CD4-positive, alpha-beta T cell treated with Interleukin-4 for 4 hours (primary cell): Measurements from ENCODE around the gene SGMS1.
"Not testable (repeated sequence)": the region's sequence is repeated elsewhere in the genome, so short reads cannot be mapped to it uniquely, and the experiment has no call there.

Source experiments
- DNase-seq: peaks from one replicate; pipeline ENCODE4 v3.0.0-alpha.2; 2020

SGMS1 gene

DNA sequence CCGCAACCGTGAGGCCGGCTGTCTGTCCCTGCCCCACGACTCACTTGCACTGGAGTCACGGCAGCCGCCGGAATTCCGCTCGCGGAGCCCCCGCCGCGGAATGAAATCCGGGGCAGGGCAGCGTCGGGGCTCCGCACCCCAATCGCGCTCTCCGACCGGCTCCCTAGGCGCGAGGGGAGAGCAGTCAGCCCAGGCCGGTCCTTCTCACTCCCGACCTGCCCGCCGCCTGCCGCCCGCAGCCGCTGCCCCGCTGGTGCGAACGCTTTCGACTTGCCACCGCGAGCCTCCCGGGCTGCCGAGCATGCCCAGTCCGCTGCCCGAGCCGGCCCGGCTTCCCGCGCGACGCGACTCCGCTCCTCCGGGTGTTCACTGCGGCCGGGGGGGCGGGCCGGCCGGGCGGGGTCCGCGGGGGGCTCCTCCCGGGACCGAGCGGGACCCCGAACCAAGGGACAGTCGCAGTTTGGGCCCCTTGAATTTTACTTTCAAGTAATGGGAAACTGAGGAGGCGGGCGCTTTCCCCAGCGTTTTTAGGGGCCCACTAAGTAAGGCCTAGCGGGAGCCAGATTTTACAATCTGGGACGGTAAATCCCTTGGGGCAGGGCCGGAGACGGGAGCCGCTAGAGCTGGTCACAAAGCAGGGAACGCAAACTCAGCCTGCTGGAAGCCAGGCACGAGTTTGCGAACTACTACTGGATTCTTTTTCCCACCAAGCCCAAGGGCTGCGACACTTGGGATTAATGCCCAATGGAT, at the start of gene SGMS1:
SGMS1 (minus strand) TSS at position 294 of the 750 bp plus-strand sequence. CDS start 279,842 bp downstream, outside the sequence.
- peak; percentile 78 for DNase-seq

DNA sequence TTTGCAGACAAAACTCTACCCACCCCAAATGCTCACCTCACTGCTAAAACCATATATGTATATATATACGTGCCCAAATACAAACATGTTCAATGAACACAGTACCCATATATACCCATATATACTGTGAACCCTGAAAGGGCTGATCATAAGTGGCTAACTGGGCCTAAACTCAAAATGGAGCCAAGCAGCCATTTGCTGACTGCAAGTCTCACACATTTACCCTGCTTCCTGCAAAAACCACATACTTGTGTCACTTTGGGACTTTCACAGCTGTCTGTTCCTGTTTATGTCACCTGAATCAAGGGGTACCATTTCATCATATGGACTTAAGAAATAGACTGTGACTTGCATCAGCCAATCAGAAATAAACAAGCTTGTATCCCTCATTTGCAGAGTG, 48.4 kb upstream of the SGMS1 start:
- DNase-seq = peak; percentile 68

DNA sequence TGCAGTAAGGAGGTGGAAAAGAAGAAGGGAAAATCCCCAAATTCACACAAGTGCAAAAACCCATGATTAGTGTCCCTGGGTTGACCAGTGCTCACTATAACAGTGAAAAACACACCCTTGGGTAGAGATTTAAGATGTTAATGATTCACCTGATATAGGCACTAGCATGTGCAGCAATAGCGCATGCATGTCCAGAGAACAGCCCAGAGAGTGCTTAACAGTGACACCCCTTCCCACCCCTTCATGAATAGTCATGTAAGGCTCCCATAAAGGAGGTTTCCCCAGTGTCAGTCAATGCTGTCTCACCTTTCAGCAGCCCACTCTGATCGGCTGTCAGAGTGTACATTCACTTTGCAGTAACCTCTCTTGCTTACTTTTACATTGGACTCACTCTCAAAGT, 47.9 kb upstream of the SGMS1 start:
- not testable (repeated sequence) for DNase-seq

DNA sequence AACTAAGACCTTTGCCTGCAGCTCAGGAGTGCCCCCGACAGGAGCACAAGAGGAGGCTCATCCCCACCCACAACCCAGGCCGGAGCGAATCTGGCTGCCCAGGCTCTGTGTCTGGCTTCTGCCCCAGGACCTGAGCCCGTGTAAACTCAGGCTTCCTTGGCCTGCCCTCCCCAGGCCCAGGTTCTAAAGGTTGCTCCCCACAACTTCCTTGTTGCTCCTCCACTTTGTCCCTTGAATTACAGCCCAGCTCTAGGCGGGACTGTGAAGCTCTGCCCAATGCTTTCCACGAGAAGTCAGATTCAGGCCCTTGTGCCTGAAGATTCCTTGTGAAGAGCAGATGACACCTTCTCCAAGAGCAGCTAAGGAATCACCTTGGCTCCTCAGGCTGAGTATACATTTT, 46.2 kb upstream of the SGMS1 start:
- not testable (repeated sequence) for DNase-seq

DNA sequence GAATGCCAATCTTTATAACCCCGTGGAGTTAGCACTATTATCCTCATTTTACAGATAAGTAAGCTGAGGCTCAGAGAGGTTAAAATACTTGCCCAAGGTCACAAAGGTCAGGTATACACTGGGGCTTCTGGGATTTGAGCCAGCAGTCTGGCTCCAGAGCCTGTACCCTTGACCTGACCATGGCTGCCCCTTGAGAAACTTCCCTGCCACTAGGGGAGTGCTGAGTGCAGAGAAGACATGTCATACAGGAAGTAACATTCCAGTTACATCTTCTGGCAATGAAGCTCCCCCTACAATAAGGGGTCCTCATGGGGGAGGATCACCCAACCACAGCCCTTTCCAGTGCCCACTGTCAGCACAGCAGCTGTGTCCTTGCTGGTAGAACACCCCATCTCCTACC, 43.6 kb upstream of the SGMS1 start:
- not testable (repeated sequence) for DNase-seq

DNA sequence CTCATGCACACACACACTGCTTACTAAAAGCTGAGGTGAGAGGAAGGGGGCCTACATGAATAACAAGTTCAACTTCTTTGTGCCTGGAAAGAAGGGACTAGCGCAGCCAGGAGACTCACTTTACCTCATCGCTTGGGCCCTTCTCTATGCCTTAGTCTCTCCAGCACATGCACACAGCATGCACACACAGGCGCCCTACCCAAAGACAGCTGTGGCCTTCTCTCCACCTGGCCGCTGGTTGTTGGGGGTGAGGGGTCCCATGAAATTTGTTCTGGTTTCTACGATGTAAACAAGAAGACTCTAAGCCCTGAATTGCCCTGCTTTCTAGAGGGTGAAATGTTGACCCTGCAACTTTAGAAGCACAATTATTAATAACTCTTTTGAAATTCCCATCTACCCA, 38.7 kb upstream of the SGMS1 start:
- not testable (repeated sequence) for DNase-seq

DNA sequence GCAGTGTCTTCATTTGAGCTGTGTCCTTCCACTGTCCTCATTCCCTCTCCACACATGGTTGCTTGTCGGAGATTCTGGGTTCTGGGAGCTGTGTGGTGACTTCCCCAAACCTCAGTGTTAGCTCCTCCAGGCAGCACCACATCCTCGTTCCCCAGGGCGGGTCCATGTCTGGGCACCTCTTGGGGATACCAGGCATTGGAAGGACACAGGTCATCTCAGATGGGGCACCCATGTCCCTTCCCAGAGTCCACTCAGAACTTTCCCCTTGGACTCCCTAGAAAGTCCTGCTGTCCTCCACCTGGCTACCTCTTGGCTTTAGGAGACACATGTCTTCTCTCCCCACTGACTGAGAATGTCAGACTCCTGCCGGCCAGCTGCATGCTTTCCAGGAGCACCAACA, 37.8 kb upstream of the SGMS1 start:
- DNase-seq = not testable (repeated sequence)

DNA sequence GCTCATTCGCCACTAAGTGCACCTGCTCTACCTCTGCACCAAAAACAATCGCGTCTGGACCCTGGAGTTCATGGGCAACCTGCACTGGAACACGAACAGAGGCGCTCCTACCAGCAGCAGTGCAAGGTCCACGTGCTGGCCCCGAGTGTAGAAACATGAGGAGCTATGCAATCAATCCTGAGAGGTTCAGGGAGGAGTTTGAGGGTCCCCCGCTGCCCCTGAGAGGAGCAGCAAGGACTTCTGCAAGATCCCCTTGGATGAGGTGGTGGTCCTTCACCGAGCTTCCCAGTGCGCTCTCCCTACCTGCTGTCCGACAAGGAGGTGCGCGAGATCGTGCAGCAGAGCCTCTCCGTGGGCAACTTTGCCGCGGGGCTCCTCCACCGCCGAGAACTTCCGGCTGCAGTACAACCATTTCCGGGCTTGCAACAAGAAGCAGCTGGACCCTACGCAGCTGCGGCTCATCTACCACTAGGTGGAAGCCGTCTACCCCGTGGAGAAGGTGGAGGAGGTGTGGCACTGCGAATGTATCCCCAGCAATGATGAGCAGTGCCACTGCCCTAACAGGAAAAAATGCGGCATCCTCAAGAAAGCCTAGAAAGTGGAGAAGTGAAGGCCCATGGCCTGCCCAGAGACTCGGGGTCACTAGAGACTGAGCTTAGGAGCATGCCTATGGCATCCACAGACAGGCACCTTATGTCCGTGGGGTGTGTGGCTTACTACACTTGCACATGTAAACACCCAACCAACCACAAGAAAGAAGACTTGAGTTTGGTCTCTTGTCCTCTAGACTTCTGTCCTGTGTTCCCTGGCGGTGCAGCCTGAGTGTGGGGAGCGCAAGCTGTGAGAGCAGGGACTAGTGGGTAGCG, 36.3 kb upstream of the SGMS1 start:
- DNase-seq = peak; percentile 38

DNA sequence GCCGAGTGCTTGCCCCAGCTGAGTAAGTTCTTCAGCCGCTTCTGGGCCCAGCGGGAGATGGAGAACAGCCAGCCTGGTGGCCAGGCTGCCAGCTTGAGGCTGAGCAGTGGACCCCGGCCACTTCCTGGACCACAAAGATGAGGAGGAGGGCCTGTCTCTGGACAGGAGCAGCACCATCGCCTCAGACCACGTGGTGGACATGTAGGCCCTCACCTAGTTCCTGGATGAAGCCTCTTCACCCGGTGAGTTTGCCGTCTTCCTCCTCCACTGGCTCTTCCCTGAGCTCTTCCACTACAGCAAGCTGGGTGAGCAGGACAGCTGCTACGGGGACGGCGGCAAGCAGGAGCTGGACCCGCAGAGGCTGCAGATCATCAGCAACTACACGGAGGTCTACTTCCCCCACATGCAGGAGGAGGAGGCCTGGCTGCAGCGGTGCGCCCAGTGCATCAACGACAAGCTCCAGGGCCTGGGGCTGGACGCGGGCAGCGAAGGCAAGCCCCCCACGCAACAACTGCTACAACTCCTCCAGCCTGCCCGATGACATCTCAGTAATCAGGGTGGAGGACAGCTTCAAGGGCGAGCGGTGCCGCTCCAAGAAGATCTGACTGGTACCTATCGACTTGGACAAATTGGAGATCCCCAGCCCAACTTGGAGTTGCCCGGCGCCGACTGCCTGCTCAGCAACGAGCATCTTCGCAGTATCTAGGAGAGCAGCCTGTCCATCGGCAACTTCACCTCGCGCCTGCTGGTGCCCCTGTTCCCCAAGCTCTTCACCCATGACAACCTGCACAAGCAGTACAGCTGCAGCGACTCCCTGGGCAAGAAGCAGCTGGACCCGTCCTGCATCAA, 35.5 kb upstream of the SGMS1 start:
- not testable (repeated sequence) for DNase-seq

DNA sequence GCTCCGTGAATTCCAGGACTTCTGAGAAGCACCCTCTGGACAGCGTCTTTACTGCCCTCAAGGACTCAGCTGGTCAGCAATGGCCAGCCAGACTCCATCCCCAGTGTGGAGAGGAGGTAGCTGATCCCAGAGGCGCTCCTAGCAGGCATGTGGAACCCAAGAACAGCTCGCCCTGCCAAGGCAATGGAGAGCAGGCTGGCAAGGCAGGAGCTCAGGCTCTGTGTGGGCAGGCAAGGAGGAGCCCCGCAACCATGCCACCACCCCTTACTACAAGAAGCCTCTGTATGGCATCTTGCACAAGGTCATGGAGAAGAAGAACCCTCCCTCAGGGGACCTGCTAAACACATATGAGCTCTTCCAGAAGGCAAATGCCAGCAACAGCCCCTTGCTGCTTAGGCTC, 34.4 kb upstream of the SGMS1 start:
- DNase-seq = no peak

DNA sequence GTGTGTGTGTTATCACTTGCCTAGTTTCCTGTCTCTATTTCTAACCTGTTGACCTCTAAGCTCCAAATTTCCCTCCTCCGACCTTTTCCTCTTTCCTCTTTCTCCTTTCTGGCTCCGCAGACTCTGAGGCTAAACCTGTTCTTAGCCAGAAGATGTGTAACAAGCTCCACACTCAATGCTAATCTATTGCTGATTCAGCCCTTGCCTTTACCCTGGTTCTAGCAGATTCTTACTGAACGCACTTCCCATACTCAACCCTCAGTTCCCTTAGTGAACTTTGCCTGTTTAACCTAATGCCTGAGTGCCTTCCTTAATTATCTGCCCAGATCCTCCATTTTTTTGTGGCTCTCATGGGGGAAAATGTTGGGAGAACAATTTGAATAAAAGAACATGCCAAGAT, 30.0 kb upstream of the SGMS1 start:
- DNase-seq = no peak

DNA sequence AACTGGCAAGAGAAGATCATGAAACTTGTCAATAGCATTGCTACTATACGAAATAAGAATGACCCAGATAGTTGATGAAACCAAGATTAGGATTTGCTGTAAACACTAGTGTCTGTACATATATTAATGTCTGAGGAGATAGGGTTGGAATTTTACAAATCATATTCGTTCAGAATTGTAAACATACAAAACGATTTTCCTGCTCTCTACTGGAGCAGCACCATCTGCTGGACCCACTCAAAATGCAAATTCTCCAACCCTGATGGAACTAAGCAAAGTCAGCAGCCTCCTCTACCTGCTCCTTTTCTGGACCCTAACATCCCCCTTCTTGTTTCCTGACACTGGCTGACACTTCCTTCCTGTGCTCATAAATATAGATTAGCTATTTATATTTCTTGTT, 29.4 kb upstream of the SGMS1 start:
- DNase-seq = peak; percentile 49

DNA sequence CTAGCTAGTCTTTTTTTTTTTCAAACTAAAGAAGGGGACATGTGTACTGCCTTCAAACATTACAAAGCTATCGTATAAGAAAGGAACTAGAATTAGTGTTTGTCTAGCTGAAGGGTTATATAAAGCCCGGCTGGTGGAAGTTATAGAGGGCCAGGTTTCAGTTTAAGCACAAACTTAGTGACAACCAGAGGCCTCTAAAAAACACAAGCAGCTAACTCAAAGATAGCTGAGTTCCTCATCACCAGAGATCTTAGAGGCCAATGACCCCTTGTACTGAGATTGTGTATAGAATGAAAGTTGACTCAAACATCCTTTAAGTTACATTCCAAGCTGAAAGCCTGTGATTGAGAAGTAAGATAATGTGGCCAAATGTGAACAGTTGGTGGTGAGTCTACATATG, 28.1 kb upstream of the SGMS1 start:
- no peak for DNase-seq

DNA sequence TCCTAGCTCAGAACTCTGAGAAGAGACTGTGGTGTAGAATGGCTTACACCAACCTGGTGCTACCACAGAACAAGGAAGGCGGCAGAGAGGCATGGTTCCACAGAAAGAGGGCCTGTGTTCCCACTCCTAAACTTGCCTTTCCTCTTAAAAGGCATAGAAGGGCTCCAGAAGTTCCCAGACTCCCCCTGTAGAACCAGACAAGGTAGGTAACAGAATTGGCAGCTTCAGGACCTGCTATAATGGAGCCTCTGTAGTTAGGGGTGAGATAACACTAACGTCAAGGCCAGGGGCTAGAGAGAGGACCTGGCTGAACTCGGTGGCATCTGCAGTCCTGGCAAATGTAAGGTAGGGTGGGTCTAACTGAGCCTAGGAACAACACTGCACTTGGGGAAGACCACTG, 26.7 kb upstream of the SGMS1 start:
- no peak for DNase-seq

DNA sequence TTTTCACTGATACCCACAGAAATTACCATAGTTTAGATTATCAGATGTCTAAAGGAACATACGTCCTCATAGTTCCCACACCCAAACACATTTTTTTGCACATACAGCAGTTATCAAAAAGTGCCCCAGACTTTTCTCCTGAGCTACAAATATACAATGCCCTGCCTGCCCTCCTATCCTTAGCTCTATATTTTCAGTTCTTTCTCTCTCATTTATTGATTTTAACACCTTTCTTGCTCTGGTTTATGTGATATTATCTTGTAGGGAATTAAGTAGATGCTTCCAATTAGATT, 25.1 kb upstream of the SGMS1 start:
- no peak for DNase-seq

DNA sequence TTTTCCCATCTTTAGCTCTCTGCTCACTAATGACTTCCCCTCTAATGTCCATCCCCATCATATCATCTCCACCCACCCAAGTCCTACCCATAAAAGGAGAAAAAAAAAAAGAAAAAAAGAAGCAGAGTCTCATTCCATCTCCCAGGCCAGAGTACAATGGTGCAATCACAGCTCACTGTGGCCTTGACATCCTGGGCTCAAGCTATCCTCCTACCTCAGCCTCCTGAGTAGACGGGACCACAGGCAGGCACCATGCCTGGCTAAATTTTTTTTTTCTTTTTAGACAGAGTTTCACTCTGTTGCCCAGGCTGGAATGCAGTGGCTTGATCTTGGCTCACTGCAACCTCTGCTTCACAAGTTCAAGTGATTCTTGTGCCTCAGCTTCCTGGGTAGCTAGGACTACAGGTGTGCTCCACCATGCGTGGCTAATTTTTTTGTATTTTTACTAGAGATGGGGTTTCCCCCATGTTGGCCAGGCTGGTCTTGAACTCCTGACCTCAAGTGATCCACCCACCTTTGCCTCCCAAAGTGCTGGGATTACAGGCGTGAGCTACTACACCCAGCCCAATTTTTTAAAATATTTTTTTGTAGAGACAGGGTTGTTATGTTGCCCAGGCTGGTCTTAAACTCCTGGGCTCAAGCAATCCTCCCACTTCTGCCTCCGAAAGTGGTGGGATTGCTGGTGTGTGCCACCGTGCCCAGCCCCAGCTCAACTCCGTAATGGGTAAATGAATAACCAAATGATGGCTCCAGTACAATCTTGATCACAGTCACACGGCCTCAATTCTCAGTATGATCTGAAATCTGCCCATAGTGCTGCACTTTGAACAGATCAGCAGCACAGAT, 24.6 kb upstream of the SGMS1 start:
- no peak for DNase-seq

DNA sequence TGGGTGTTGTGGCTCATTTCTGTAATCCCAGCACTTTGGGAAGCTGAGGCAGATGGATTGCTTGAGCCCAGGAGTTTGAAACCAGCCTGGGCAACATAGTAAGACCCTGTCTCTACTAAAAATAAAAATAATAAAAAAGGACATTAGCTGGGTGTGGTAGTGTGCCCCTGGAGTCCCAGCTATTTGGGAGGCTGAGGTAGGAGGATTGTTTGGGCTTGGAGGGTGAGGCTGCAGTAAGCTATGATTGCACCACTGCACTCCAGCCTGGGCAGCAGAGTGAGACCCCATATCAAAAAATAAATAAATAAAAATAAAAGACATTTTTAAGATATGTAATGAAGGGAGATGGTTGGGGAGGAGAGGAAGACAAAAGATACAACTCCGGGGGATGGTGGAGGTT, 23.6 kb upstream of the SGMS1 start:
- DNase-seq = not testable (repeated sequence)

DNA sequence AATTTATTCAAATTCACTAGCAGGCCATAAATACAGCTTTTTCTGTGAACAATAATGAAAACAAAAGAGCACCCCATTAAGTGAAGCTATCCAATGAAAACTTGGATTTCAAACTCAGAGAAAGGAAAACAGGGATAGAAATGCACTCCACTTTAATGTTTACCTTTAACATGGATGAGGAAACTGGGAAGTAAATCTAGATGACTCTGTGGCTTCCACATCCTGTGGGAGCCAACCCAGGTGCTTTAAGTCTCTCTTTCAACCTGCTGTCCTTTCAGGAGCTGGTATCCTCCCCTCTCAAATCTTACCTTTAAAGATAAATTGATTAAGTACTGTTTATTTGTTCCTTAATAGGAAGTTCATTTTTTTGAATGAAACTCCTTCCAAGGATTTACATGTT, 21.5 kb upstream of the SGMS1 start:
- DNase-seq = no peak

DNA sequence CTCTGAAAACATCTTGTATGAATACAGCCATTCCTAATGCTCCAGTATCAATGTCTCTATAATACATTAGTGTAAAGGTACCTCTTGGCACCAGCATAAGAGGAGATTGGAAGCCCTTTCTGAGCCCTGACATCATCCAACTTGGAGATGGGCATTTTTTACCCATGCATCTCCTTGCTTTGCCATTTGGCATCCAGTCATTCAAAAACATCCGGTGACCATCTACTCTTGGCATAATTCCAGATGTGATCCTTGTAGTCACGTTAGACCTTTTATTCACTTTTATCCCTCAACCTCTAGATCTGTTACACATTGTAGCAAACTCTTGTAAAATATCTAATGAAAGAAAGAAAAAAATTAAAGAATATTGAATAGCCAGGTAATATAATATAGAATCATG, 17.9 kb upstream of the SGMS1 start:
- no peak for DNase-seq

DNA sequence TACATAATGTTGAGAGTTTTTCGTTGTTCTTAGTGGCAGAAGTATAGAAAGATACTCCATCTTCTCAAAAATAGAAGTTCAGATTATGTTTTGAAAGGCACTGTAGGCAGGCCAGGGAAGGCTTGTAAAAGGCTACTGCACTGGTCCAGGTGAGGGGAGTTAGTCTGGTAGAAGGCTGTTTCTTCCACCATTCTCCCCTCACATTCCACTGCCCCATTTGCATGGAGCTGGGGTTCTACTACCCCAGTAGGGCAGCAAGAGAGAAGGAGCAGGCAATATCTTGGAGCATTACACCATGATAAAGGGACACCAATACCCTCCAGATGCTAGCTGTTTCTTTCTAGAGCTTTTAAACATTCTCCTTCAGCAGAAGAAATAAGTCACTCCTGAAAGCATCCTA, 16.5 kb upstream of the SGMS1 start:
- no peak for DNase-seq

DNA sequence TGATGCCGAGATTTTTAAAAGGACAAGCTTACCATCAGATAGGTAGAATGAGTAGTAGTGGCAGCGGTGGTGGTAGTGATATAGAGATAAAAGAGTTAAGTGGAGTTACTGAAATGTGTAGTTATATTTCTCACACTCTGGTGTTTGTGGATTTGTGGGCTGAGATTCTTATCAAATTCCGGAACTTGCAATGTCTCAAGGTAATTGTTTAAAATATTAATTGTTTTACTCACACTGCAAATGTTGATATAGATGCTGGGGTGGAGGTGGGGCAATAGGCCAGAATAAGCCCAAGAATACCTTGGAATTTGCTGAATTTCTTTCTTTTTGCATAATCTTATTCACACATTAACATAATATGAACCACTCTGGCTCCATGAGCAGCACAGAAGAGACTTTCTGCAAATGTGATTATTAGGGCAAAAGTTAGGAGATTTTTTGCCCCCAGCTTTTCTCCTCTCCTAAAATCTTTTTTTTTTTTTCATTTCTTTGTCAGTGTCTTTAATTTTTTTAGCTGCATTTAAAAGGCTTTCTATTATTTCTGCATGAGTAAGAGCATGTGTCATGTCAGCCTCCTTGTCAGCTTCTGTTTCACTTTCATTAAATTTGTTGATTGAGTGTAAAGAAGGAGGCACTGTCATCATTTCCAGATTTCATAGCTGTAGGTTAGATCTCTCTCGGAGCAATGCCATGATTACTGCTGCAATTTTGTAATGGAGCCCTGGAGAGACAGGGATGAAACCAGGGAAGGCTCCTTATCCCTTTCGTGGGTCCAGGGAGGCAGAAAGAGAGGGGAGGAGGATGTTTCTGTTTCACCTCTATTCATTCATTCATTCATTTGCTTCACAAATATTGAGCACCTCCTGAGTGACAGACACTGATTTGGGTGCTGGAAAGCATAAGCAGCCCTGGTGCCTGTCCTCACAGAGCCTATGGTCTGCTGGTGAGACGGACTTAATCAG, 13.1 kb upstream of the SGMS1 start:
- DNase-seq = peak; percentile 76
